Mesothelial cell of epicardium (in vitro differentiated cells): Measurements from ENCODE around the gene DDX49. TPM values are rescaled to one million over a fixed set of nuclear protein-coding genes. Genes with fewer than 3 reads are reported as not detected.
A peak's percentile ranks its signal among the peaks of the same experiment; 100 is the strongest.

Source experiments
- DNase-seq, 2 experiments: peaks; one replicate each; pipeline ENCODE4 v3.0.0; 2021; ENCODE audit warnings: low spot score in 2 of 2; ENCODE audit not compliant: unreplicated experiment in 2 of 2
- H3K27ac Mint-ChIP-seq: 2 replicates; pipeline ENCODE4 v1.8.0; 2021; ENCODE audit warnings: mixed read lengths
- H3K27me3 Mint-ChIP-seq: 2 replicates; pipeline ENCODE4 v1.8.0; 2021; ENCODE audit warnings: low read depth, mixed read lengths
- H3K36me3 Mint-ChIP-seq: 2 replicates; pipeline ENCODE4 v1.8.0; 2021; ENCODE audit warnings: mixed read lengths
- H3K4me1 Mint-ChIP-seq: 2 replicates; pipeline ENCODE4 v1.8.0; 2021; ENCODE audit warnings: mixed read lengths
- H3K4me3 Mint-ChIP-seq: 2 replicates; pipeline ENCODE4 v1.8.0; 2021; ENCODE audit warnings: mild to moderate bottlenecking, moderate library complexity, mixed read lengths
- H3K9me3 Mint-ChIP-seq: 2 replicates; pipeline ENCODE4 v1.8.0; 2021; ENCODE audit warnings: mixed read lengths
- CTCF ChIP-seq: fragments of 200-600 bp; sonication (generic); IDR thresholded peaks from one replicate; pipeline ENCODE4 v1.5.0; 2021; ENCODE audit warnings: antibody characterized with exemption; ENCODE audit not compliant: unreplicated experiment
- total RNA-seq: library from RNA; stranded (reverse); gene quantifications from 3 replicates; pipeline ENCODE4 v1.2.1, GENCODE V29; 2021

DDX49 gene
- total RNA-seq, 1 donor from 2014 or later, result 46.1 TPM

- Mint-ChIP-seq H3K4me1 (peaks cover 4% of the 10 kb centered on the region), H3K27ac (no peak overlapping the region), H3K36me3 (no peaks in the 10 kb centered on the region)
Measured at GRCh38 chr19:18967358-18968146, 48.0 kb downstream of the DDX49 start.

GRCh38 chr19:18969931-18970659 lies 50.6 kb downstream of the DDX49 start:
- peaks cover 4% of the 10 kb centered on the region for H3K4me1 Mint-ChIP-seq
- H3K4me3 Mint-ChIP-seq, result no peak overlapping the region
- no peaks in the 10 kb centered on the region for H3K9me3 Mint-ChIP-seq
- H3K27me3 Mint-ChIP-seq, result peaks cover 8% of the 10 kb centered on the region
- H3K27ac Mint-ChIP-seq, result no peak overlapping the region
- DNase-seq, result no peak
- no peaks in the 10 kb centered on the region for H3K36me3 Mint-ChIP-seq
- TF ChIP-seq CTCF, result no peak

More at GRCh38 chr19:18967358-18968146, 48.0 kb downstream of the DDX49 start:
- H3K4me3 Mint-ChIP-seq, result no peak overlapping the region
- no peak for DNase-seq
- peaks cover 3% of the 10 kb centered on the region for H3K27me3 Mint-ChIP-seq
- no peak for TF ChIP-seq CTCF
- no peaks in the 10 kb centered on the region for H3K9me3 Mint-ChIP-seq

- Mint-ChIP-seq H3K36me3 (no peaks in the 10 kb centered on the region), H3K27ac (peak overlapping the region; percentile 43), H3K4me3 (no peak overlapping the region), H3K27me3 (peaks cover 5% of the 10 kb centered on the region), H3K4me1 (peaks cover 6% of the 10 kb centered on the region), H3K9me3 (no peaks in the 10 kb centered on the region)
- TF ChIP-seq CTCF, result no peak
- no peak for DNase-seq
Measured at GRCh38 chr19:18972301-18972811, 52.8 kb downstream of the DDX49 start.

GRCh38 chr19:18972851-18973250 lies 53.3 kb downstream of the DDX49 start:
- H3K36me3 Mint-ChIP-seq, result no peaks in the 10 kb centered on the region
- peaks cover 6% of the 10 kb centered on the region for H3K4me1 Mint-ChIP-seq
- H3K9me3 Mint-ChIP-seq, result no peaks in the 10 kb centered on the region
- H3K27ac Mint-ChIP-seq, result no peak overlapping the region
- no peak for DNase-seq
- H3K27me3 Mint-ChIP-seq, result peaks cover 5% of the 10 kb centered on the region
- no peak for TF ChIP-seq CTCF
- no peak overlapping the region for H3K4me3 Mint-ChIP-seq

- no peak overlapping the region for H3K27ac Mint-ChIP-seq
- no peak for TF ChIP-seq CTCF
- peaks cover 6% of the 10 kb centered on the region for H3K4me1 Mint-ChIP-seq
- H3K36me3 Mint-ChIP-seq, result no peaks in the 10 kb centered on the region
- peaks cover 16% of the 10 kb centered on the region for H3K27me3 Mint-ChIP-seq
- H3K9me3 Mint-ChIP-seq, result no peaks in the 10 kb centered on the region
- DNase-seq, result no peak
- no peak overlapping the region for H3K4me3 Mint-ChIP-seq
Measured at GRCh38 chr19:18975011-18975410, 55.5 kb downstream of the DDX49 start.
